Middle frontal gyrus (tissue), 1 donor: ENCODE results near the gene MDH2.
"Not testable (repeated sequence)": the region's sequence is repeated elsewhere in the genome, so short reads cannot be mapped to it uniquely, and the experiment has no call there.

Source experiments
- DNase-seq: peaks from one replicate; pipeline ENCODE4 v3.0.0-alpha.2; 2015; ENCODE audit warnings: low spot score; ENCODE audit errors: extremely low spot score

MDH2 gene

DNA sequence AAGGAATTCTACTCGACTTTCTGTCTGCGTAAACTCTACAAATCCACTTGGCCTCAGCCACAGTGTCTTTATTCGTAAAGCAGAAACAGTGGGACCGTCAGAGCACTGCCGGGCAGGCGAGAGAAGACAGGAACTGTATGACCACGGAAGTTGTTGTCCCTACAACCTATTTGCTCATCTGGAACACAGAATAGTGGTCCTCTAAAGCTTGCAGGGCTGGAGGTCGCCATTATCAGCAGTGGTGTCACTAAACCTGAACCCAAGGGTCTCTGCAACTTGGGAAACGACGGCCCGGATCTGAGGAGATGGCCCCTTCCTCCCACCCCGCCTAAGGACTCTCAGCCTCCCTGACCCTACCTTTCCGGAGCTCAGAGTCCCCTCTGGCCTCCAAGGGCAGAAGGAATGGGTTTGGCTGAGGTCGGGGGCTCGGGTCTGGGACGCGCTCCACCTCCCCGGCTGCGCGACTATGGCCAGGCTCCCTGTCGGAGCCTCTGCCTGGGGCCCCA, 548 bp upstream of the MDH2 start:
- DNase-seq: no peak

DNA sequence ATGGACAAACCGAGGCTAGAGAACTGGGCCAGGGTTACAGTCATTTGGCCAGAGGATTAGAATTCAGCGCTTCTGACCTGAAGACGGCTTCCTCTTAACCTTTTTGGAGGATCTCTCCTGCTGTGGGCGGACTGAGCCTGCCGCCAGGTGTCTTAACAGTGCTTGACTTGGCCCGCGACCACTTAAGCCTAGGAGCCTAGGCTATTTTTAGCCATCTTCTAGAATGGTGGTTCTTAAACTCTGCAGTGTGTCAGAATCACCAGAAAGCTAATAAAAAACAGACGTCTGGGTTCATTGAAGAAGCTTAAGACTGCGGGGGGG, 722 bp downstream of the MDH2 start:
- DNase-seq: no peak

DNA sequence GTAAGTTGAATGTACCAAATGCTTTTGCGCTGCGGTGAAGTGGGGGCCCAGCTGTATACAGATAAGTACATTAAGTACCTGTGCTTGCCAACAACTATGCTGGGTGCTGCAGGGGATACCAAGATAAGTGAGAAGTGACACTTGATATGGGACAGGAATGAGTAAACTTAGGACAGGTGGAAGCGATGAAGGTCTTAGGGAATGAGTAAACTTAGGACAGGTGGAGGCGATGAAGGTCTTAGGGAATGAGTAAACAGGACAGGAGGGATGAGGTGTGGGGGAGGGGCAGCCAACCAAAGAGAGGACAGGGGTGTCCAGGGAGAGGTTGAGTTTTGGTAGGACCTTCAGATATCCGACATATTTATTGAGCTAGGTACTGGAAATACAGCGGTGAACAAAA, 1.4 kb downstream of the MDH2 start:
- DNase-seq: no peak

DNA sequence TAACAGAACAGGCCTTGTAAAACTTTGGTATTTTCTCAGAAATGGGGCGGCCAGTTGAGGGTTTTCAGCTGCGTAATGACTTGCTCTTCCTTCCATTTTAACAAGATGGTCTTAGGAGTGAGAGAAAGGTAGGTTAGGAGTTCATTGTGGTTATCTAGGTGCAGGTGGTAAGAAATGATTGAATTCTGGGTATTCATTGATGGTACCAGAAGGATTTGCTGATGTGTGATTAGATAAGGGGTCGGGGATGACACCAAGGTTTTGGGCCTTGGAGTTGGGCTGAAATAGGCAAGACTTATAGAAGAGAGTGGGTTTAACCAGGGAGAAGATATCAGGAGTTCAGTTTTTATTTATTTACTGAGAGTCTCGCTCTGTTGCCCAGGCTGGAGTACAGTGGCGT, 2.6 kb downstream of the MDH2 start:
- DNase-seq: no peak

DNA sequence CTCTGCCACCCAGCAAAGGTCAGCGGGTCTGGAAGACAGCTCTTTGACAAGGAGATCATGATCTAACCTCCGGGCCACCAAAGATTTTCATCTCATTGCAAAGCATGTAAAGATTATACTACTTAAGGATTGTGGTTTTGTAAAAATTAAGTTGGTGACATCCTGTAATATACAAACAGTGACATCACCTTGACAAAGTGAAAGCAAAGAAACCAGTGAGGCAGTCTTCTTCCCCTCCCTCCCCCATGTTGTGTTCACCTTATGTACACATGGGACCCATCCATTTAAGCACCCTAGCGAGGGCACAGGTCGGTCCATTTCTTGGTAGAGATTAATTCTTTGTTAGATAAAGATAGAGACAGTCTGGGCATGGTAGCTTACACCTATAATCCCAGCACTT, 3.9 kb downstream of the MDH2 start:
- DNase-seq: no peak

DNA sequence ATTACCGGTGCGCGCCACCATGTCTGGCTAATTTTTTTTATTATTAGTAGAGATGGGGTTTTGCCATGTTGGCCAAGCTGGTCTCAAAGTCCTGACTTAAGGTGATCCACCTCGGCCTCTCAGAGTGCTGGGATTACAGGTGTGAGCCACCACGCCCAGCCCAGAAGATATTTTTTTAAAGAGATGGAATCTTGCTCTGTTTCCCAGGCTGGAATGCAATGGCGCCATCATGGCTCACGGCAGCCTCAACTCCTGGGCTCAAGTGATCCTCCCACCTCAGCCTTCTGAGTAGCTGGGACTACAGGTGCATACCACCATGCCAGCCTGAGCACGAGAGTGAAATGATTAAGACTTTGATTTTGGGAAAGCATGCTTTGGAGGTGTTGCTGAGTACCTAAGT, 4.8 kb downstream of the MDH2 start:
- not testable (repeated sequence) for DNase-seq

- no peak for DNase-seq
Measured at GRCh38 chr7:76053461-76053860, 5.6 kb downstream of the MDH2 start.

GRCh38 chr7:76054123-76055120, 6.5 kb downstream of the MDH2 start:
- no peak for DNase-seq

DNA sequence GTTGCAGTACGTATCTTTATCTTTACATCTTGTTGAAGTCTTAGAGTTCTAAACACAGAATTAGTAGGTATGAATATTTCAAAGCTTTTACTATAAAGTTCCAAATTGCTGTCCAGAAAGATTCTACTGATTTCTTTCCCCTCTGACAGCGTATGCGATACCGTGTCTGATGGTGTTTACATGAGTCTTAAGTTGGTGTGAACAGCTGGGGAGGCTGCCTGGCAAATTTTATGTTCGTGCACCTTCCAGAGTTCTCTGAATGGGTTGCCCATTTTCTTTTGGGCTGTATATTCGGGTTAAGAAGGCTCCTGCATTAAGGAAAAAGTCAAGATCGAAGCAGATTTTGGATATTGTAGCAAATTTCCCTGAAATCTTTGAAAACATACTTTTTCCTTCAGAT, 8.3 kb downstream of the MDH2 start:
- DNase-seq: no peak

- no peak for DNase-seq
Measured at GRCh38 chr7:76057103-76057812, 9.4 kb downstream of the MDH2 start.

DNA sequence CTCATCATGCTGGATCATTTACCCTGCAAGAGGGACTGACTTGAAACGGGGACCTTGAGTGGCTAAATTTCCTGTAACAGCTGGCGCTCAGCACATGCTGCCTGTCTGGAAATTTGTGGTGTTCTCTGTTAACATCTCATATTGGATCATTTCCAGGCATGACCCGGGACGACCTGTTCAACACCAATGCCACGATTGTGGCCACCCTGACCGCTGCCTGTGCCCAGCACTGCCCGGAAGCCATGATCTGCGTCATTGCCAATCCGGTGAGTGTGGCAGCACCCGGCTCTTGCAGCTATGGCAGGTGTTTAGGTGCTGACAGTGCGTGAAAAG, 9.9 kb downstream of the MDH2 start:
- no peak for DNase-seq

- DNase-seq: not testable (repeated sequence)
Measured at GRCh38 chr7:76058745-76059144, 10.8 kb downstream of the MDH2 start.

- no peak for DNase-seq
Measured at GRCh38 chr7:76060842-76061241, 12.9 kb downstream of the MDH2 start.

GRCh38 chr7:76062254-76062653, 14.3 kb downstream of the MDH2 start:
- no peak for DNase-seq

GRCh38 chr7:76063114-76063513, 15.2 kb downstream of the MDH2 start:
- no peak for DNase-seq

GRCh38 chr7:76063525-76063924, 15.6 kb downstream of the MDH2 start:
- DNase-seq: no peak

- no peak for DNase-seq
Measured at GRCh38 chr7:76064208-76064970, 16.5 kb downstream of the MDH2 start.

DNA sequence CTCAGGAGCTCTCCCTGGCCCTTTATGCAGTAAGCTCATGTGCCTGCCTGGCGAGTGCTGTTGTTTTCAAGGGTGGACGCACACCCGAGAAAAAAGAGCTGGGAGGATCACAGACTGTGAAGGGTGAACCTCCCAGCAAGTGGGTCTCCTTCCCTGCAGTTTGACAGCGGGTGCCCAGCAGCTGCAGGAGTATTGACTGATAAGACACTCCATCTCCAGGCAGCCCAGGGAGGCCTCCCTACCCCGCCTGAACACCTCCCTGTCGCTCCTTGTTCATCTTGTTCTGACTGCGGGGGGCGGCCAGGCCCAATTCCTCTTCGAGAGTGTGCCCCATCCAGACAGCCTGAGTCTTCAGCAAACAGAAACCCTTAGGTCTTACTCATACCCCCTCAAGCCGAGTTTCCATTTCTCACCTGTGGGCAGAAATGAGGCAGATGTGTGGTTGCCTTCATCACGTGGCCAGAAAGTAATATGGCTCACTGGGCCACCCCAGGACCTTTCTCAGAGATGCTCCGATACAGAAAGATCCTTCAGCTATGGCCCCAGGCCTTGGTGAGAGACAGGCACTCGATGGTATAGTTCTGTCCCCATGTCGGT, 17.2 kb downstream of the MDH2 start:
- DNase-seq: no peak

DNA sequence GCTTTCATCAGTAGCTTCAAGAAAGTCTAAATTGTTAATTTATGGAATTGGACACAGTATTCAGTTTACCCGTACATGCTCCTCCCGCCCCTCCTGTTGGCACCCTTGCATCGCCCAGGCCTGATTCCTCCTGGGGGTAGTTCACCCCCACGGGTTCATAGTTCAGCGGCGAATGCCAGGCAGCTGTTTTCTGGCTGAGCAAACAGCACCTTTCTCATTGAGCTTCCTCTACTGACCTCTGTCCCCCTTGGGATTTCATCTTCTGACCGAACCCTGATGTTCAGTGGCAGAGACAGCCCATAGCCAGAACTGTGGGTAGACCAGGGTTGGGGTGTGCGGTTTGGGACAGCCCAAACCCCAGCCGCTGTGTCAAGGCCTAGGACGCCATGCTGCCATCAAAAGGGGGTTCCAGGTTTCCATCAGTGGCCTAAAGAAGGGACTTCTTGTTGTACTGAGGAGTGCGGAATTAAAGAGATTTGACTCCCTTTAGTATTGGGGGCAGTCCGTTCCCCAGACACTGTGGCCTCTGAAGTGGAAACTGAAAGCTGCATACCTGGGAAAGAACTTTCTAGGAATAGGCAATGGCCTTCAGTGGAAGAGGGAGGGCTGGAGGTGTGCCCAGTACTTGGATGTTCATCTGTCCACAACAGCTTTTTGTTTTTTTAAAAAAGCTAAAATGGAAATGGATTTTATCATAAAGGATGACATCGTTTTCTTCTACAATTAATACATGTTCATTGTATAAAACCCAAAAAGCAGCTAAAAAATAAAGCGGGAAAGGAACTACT, 19.0 kb downstream of the MDH2 start:
- no peak for DNase-seq

DNA sequence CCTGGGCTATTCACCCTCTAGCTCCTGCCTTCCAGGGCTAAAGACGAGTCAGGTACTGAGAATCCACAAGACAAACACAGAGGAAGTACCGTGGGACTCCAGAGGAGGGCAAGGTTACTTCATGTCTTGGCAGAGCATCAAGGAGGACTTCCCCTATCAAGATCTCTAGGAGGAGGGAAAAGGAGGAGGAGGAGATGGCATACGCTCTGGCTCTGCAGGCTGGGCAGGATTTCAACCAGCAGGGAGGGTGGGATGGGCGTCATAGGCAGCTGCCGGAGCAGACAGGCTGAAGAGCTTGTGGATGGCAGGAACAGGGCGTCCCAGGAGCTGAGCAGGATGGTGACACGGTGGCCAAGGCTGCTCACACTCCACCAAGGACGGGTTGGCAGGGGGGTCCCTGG, 21.3 kb downstream of the MDH2 start:
- peak; percentile 47 for DNase-seq
